Adrenal gland (tissue), 12 donors: ENCODE results near the gene NECAB3. TPM values are rescaled to one million over a fixed set of nuclear protein-coding genes. Genes with fewer than 3 reads are reported as not detected.

Source experiments
- DNase-seq, 7 donors: peaks; one replicate each; pipeline ENCODE4 v3.0.0-alpha.2; 2019 to 2020
- H3K27ac ChIP-seq, 5 donors: fragments of 200-600 bp; sonication (generic) in 4 of 5; 1 replicate in 3 of 5; 2 replicates in 2 of 5; pipeline versions ENCODE4 v1.5.1 to v1.8.0; 2016 to 2020; ENCODE audit warnings: mild to moderate bottlenecking in 1 of 5
- H3K27me3 ChIP-seq: fragments of 200-600 bp; 2 replicates; pipeline ENCODE4 v1.8.0; 2021
- H3K36me3 ChIP-seq, 2 donors: fragments of 200-600 bp; replicated peaks in 1 of 2; 1 replicate in 1 of 2; 2 replicates in 1 of 2; pipeline versions ENCODE4 v1.5.1 to v1.8.0; 2018 to 2022
- H3K4me1 ChIP-seq, 2 donors: fragments of 200-600 bp; replicated peaks in 1 of 2; 1 replicate in 1 of 2; 2 replicates in 1 of 2; pipeline versions ENCODE4 v1.5.1 to v1.8.0; 2018 to 2021
- H3K4me3 ChIP-seq, 4 donors: fragments of 200-600 bp; sonication (generic) in 3 of 4; one replicate each; pipeline ENCODE4 v1.5.1; 2016 to 2018
- H3K9me3 ChIP-seq, 3 donors: fragments of 200-600 bp; sonication (generic) in 1 of 3; replicated peaks in 1 of 3; 1 replicate in 2 of 3; 2 replicates in 1 of 3; pipeline versions ENCODE4 v1.5.1 to v1.8.0; 2016 to 2021
- CTCF ChIP-seq, 6 experiments: fragments of 450-650 bp in 4 of 6; fragments of 200-600 bp in 2 of 6; sonication (generic) in 1 of 6; IDR thresholded peaks; 1 replicate in 5 of 6; 2 replicates in 1 of 6; pipeline versions ENCODE4 v1.5.1 to v1.8.0; 2016 to 2021; ENCODE audit warnings: antibody characterized with exemption in 6 of 6, mild to moderate bottlenecking in 2 of 6, moderate library complexity in 1 of 6
- POLR2A ChIP-seq, 2 donors: fragments of 450-650 bp; IDR thresholded peaks; one replicate each; pipeline ENCODE4 v1.6.1; 2017; ENCODE audit warnings: antibody characterized with exemption in 2 of 2, mild to moderate bottlenecking in 2 of 2, moderate library complexity in 1 of 2
- whole genome bisulfite sequencing, 4 donors: extraction: QIAGEN DNeasy Blood & Tissue Kit in 2 of 4; methylation state at CpG; one replicate each; pipeline versions ENCODE4 v1.1.5 to v1.1.7; 2013 to 2017; 5-methylcytosine and 5-hydroxymethylcytosine counted together
- intact Hi-C, 2 donors: fragments of 100-400 bp; cut with DNase I; formaldehyde crosslinking; loops; one replicate each; pipeline versions ENCODE4 v1.14.1 to v1.15.0; 2022 to 2023
- polyA plus RNA-seq, 3 donors: library from polyadenylated mRNA; stranded (reverse); fragments of 200-250 nt in 2 of 3; fragments of 350-450 nt in 1 of 3; fragmentation: Illumina TruSeq in 1 of 3; extraction: RNeasy Lipid Tissue Mini Kit (QIAGEN cat#74804) in 1 of 3; gene quantifications; one replicate each; pipeline ENCODE4 v1.2.3, GENCODE V29; 2013 to 2014
- total RNA-seq, 9 donors: library from RNA; depleted of rRNA in 4 of 9; stranded (reverse); fragments of >200 nt in 4 of 9; fragments of 120-200 nt in 1 of 9; fragmentation: NEBNext Ultra II Directional in 1 of 9; extraction: Animal tissue kit (Norgen Biotek cat#: 25700) in 1 of 9; gene quantifications; one replicate each; pipeline versions ENCODE4 v1.1.0 to v1.2.4, GENCODE V29; 2013 to 2023
- donor health status: healthy with polysubstance abuse.
- donor health status: Bipolar disorder and iron deficiency.
- donor health status: DM: yes; HTN: yes; CAD: no.
- donor health status: DM: no; HTN: no; CAD: no.
- donor health status: DM: no; HTN: no; CAD: no.
- donor health status: DM: yes; HTN: yes; CAD: no.

Gene NECAB3
- total and polyA plus RNA-seq, 12 donors: 23.4 to 279 (median 142) TPM

- no peaks in the 10 kb centered on the region for H3K27me3 ChIP-seq
- H3K4me1 ChIP-seq: peaks cover 5 to 13% of the 10 kb centered on the region in 2 donors
- peak in 1 of 7 donors; percentile 15 for DNase-seq
- intact Hi-C loops: no loop called here
- no peak overlapping the region for H3K27ac ChIP-seq
- WGBS, 4 donors: 92 to 99% (median 97%) methylated on average over 6 to 8 of the region's 8 CpGs
- TF ChIP-seq CTCF (IDR thresholded peaks at IDR 0.05) (no peak), POLR2A (IDR thresholded peaks at IDR 0.05) (no peak)
- H3K4me3 ChIP-seq: no peak overlapping the region
- H3K9me3 ChIP-seq: no peaks in the 10 kb centered on the region
- peaks cover 0 to 34% of the 10 kb centered on the region in 2 donors for H3K36me3 ChIP-seq
Observed at GRCh38 chr20:33658510-33658909, 15.7 kb downstream of the NECAB3 start.

DNA sequence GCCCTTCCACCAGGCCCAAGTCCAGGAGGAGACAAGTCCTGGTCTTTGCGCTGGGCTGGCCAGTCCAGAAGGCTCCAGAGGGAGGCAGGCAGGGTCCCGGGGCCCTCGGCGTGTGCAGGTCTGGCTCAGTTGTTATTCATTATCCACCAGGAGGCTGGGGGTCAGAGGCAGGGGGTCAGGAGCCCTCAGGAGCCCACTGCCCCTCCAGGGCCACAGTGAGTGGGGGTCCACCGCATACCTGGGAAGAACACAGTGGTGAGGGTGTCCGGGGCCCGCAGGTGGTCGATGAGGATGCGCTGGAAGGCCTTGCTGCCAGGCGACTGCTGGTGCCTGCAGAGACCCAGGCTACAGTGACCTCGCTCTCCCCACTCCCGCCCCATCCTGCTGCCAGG is 16.5 kb downstream of the NECAB3 start:
- TF ChIP-seq POLR2A (IDR thresholded peaks at IDR 0.05) (no peak), CTCF (IDR thresholded peaks at IDR 0.05) (no peak)
- DNase-seq: peak in 3 of 7 donors; percentile 14 to 54 (median 24)
- Histone ChIP-seq H3K9me3 (no peaks in the 10 kb centered on the region), H3K27ac (no peak overlapping the region), H3K36me3 (peaks cover 0 to 34% of the 10 kb centered on the region in 2 donors), H3K4me3 (no peak overlapping the region), H3K27me3 (no peaks in the 10 kb centered on the region), H3K4me1 (peaks cover 0 to 15% of the 10 kb centered on the region in 2 donors)
- 93 to 95% (median 94%) methylated on average over 5 to 12 of the region's 12 CpGs for WGBS, 4 donors
- intact Hi-C loops: no loop called here

DNA sequence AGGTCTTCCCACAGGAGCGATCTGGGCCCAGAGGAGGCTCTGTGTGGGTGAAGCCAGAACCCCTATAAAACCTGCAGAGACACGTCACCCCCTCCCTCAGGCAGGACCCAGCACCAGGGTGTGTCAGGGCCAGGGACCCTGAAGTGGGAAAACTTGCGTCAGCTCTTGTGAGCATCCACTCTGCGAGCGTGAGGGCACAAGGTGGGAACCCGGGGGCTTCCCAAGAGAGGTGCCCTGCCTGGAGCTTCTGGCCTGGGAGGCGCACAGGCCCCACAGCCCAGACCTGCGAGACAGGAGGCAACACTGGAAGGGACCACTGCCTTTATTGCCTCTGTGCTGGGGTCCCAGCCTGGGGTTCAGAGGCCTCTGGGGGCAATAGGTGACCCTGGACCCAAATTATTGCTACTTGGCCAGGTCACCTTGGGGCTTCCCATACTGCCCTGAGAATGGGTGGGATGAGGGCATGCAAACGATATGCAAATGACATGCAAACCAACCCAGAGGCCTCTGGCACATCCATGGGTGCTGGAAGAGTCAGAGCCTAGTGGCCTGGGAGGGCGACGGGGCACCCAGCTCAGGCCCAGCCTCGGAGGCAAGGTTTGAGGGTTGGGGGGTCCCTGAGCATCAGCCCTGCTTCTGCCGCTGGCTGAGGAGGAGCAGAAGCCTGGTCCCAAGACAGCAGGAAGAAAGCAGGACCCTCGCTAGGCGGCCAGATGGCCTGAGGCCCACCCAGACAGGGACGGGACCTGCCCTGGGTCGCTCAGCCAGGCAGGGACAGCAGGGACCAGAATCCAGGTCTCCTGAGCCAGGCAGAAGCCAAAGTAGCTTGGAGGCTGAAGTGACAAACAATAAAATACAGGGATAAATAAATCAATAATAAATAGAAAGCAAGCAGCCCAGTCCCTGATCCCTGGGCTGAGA is 17.2 kb downstream of the NECAB3 start:
- Histone ChIP-seq H3K4me1 (peaks cover 0 to 14% of the 10 kb centered on the region in 2 donors), H3K36me3 (peaks cover 0 to 34% of the 10 kb centered on the region in 2 donors), H3K27me3 (no peaks in the 10 kb centered on the region), H3K4me3 (no peak overlapping the region), H3K27ac (no peak overlapping the region), H3K9me3 (no peaks in the 10 kb centered on the region)
- 93 to 96% (median 93%) methylated on average over 9 to 17 of the region's 17 CpGs for WGBS, 4 donors
- intact Hi-C loops: no loop called here
- peak in 2 of 7 donors; percentile 13 to 26 for DNase-seq
- no peak for TF ChIP-seq POLR2A (IDR thresholded peaks at IDR 0.05)
- TF ChIP-seq CTCF (IDR thresholded peaks at IDR 0.05): no peak

GRCh38 chr20:33656010-33656782 is 18.0 kb downstream of the NECAB3 start:
- Histone ChIP-seq H3K36me3 (peaks cover 0 to 34% of the 10 kb centered on the region in 2 donors), H3K4me1 (peaks cover 0 to 14% of the 10 kb centered on the region in 2 donors), H3K27ac (no peak overlapping the region), H3K4me3 (no peak overlapping the region), H3K9me3 (no peaks in the 10 kb centered on the region), H3K27me3 (no peaks in the 10 kb centered on the region)
- intact Hi-C loops: no loop called here
- DNase-seq: peak in 4 of 7 donors; percentile 17 to 53 (median 32)
- WGBS, 4 donors: 90 to 96% (median 91%) methylated on average over 9 to 10 of the region's 10 CpGs
- TF ChIP-seq CTCF (IDR thresholded peaks at IDR 0.05) (no peak), POLR2A (IDR thresholded peaks at IDR 0.05) (no peak)
